ENCODE data around the gene RIN3.
"Not testable (repeated sequence)": the region's sequence is repeated elsewhere in the genome, so short reads cannot be mapped to it uniquely, and the experiment has no call there.

RIN3 gene

DNA sequence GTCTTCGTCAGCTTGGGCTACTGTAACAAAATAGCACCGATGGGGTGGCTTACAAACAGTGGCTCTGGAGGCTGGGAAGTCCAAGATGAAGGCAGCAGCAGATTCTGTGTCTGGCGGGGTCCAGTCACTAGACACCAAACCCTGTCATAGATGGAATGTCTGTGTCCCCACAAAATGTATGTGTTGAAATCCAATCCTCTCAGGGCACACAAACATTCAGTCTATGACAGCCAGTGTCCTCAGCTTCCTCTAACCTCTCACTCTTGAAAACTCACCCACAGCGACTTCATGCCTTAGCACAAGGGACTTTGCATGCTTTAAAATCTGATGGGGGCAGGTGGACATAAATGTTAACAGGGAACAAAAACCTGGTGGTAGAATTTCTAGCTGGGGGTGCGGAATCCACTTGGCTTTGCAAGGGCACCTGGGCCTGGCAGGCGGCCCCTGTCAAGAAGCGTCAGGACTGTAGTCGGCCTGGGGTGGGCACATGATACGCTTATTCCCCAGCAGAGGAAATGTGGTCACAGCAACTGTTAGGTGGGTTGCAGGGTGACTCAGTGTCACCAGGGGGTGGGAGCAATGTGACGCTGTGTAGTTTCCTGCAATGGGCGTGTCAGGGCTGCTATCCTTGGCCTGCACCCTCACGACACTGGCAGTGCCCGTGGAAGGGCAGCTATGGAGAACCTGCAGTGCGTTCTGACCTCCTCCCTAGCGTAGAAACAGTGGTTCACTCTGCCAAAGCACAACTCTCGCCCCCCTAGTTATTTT, 17.7 kb downstream of the RIN3 start:
- DNase-seq = peak; percentile 88

DNA sequence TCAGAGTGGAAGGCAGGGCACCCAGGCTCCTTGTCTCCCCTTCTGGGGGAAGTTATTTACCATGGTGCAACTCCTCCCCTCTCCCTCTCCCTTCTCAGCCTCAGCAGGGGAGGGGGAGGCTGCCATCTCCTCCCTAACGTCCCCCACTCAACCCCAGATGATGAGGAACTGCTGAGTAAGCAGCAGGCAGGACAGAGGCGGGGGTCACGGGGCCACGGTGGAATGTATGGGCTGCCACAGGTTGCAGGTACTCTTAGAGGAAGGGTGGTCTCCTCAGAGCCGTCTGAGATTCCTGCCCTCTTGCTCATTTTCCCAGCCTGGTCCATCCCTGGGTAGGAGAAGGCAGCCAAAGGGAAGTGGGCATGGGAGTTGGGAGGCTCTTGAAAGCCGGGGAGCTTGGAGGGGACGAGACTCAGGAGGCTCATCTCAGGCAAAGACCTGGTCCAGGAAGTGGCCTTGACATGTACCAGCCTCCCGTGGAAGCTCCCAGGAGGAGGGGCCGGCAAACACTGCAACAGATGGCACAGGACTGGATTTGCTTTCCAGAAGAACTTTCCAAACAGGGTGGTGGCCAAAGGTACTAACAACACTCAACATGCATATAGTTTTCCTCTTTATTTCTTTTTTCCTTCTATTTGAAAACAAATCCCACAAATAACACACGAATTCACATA, 19.0 kb downstream of the RIN3 start:
- no peak for DNase-seq

DNA sequence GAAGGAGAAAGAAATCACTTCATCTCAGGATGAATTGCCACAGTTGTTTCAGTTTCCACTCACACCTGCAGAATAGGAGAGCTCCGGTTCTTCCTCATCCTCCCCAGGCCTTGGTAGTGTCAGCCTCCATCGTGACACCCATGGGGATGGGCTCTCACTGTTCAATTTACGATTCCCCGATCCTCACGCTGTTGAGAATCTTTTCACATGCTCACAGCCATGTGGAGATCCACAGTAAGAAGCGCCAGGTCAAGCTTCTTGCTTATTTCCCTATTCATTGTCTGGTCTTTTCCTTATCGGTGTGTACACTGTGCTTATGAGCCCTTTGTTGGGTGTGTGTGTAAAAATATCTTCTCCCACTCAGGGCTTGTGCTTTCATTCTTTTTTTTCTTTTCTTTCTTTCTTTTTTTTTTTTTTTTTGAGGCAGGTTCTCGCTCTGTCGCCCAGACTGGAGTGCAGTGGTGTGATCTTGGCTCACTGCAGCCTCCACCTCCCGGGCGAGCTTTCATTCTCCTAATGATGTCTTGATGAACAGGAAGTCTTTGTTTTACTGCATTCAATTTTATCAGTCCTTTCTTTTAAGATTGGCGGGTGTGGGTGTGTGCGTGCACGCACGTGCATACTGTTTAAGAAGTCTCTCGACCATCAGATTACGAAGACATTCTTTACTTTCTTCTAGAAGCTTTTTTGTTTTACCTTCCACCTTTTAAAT, 21.5 kb downstream of the RIN3 start:
- DNase-seq = peak; percentile 54

DNA sequence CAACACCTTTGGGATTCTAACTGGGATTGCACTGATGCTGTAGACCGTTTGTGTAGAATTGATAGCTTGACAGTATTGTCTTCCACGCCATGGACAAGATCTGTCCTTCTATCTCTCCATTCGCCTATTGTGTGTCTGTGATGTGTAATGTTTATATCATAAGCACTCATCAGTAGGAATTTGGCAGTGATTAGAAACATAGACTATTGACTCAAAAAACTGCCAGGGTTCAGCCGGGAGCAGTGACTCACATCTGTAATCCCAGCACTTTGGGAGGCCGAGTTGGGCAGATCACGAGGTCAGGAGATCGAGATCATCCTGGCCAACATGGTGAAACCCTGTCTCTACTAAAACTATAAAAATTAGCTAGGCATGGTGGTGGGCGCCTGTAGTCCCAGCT, 22.6 kb downstream of the RIN3 start:
- not testable (repeated sequence) for DNase-seq

DNA sequence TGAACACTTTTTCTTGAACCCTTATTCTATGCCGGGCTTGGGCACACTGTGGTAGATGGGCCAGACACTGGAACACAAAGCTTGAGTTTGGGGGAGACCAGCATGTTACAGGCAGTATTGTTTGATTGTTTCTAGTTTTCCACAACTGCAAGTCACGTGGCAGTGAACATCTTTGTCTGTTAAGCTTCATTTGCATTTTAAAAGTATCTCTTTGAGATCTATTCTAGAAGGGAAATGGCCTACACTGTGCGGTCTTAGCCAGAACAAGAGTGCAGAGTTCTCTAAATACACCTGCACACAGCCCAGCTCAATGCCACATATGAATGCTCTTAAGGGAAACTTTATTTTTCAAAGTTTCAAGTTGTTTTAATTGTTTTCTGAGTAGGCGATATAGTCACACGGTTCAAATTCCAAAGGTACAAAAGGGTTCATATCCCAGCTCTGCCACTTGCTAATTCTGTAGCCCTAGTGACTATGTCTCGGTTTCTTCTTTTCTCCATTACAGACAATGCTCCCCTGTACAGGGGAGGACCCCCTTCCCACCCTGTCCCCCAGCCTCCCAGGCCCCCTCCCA, 24.9 kb downstream of the RIN3 start:
- no peak for DNase-seq

DNA sequence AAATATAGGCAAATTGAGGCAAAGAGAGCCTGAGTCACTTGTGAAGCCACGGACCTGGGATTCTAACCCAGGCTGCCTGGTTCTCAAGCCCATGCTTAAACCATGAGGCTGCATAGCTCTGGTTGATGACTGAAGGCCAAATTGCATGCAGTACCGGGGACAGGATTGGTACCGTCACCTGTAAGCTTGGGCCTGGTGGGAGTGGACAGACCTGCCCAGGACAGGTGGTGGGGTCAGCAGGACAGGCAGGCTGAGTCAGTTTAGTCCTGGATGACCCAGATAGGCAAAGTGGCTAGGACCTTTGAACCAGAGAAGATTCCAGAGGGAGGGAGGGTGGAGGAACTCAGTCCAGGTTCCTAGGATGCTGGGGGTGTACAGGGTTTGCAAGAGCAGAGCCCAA, 25.8 kb downstream of the RIN3 start:
- DNase-seq = no peak

DNA sequence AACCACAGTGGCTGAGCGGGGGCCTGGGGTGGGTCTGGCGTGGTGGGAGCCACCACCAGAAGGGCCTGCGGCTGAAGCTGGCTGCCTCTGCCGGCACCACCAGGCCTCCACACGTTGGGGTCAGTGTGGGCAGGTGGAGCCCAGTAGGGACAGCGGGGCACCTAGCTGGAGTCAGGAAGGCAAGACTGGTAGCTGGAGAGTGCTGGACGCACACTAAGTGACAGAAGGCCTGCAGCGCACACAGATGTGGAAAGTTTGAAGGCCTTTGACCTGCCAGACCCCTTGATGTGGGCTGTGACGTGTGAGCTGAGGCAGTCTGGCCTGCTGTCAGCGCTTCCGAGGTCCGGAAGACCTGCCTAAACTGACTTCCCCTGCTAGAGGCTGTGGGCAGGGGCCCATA, 26.3 kb downstream of the RIN3 start:
- no peak for DNase-seq

DNA sequence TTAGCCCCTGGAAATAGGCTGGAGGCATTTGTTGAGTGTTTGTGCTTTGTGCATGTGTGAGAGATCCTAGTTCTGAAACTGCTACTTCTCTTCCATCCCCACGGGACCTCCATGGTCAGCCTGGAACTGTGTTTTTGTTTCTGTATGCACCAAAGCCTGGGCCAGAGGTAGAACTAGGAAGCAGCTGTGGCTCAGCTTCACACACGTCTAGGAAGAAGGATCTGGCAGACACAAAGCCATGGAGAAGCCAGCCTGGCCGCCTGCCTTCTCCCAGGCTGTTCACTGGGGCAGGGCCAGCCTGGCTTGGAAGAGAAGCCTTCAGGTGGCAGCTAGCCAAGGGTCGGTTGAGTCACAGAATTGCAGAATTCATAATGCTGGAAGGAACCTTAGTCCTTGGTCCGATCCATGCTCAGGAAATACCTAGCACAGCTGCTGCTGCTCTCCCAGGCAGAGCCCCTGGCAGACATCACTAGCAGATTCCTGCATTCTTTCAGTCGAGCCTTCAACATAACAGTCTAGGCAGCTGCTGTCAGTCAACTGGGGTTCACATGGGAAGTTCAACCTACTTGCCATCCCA, 27.0 kb downstream of the RIN3 start:
- DNase-seq = no peak

DNA sequence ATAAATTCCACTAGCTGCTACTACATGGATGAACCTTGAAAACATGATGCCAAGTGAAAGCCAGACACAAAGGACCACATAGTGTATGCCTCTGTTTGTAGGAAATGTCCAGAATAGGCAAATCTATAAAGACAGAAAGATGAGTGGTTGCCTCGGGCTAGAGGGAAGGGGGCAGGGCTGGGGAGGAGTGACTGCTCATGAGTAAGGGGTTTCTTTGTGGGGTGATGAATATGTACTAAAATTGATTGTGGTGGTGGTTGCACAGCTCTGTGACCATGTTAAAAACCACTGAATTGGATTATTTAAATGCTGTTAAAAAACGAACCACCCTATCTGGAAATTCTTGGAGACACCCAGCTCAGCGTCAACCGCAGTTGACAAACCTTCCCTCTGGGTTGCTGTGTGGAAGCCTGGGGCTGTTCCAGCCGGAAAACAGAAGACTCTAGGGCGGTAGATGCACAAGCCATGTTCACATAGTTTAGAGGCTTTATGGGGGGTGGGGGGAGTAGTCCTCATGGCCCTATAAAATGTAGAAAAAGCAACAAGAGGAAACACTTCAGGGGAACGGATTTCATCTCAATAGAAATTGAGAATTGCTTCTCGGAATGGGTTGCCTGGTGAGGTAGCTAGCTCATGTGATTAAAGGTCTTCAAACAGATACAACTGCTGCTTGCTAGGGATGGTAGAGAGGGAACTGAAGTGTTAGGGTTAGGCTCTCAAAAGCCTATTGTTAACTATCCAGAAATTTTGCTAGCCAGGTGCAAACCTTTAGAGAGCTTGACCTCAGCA, 29.4 kb downstream of the RIN3 start:
- DNase-seq = no peak

DNA sequence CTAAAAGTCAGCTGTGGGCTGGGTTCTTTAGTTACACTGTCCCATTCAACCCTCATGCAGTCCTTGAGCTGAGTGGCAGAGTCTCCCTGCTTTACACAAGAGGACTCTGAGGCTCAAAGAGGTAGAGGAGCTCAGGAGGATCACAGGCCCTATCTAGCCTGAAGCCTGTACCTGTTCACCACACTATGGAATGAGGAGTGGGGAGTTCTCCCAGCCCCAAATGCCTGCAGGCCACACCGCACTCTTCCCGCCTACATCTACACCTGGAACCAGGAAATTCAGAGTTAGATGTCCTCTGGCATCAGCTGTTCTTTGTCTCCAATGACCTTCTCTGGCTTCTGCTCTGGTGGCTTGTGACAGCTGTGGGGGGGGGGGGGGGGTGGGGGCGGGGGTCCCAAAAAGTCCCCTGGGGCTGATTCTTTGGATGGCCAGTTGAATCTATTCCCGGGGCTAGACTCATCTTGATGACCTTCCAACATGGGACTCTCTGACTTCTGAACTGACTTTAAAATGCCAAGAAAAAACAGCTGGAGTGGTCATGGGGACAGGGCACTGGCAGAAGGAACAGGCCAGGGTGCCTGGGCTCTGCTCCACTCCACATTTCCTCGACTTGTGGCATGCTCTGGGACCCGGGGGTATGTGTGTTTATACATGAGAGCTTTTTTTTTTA, 30.6 kb downstream of the RIN3 start:
- no peak for DNase-seq

DNA sequence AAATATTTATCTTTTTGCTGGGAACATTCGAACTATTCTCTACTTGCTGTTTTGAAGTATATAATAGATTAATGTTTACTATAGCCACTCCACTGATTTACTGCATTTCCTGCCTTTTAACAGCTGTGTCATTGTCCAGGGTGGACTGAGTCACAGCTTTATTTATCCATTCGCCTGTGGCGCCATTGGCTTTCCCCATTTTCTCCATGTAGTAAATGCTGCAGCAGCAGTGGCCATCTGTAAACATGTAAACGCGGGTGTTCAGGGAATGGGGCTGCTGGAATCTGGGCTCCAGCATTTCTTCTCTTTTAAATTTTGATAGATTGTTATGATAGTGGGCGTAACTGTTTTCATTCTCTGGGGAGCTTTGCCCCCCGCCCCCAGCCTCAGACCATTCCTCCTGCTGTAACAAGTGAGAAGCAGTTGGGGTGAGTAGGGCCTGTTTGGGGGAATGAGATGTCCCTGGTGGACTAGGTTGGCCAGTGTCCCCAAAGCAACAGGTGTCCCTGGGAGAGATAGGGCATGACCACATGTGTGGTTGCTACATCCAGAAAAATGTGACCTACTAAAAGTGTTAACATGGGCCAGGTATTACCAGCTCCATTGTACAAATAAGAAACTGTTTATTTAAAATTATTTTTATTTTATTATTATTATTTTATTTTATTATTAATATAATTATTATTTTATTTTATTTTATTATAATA, 32.9 kb downstream of the RIN3 start:
- DNase-seq = no peak

DNA sequence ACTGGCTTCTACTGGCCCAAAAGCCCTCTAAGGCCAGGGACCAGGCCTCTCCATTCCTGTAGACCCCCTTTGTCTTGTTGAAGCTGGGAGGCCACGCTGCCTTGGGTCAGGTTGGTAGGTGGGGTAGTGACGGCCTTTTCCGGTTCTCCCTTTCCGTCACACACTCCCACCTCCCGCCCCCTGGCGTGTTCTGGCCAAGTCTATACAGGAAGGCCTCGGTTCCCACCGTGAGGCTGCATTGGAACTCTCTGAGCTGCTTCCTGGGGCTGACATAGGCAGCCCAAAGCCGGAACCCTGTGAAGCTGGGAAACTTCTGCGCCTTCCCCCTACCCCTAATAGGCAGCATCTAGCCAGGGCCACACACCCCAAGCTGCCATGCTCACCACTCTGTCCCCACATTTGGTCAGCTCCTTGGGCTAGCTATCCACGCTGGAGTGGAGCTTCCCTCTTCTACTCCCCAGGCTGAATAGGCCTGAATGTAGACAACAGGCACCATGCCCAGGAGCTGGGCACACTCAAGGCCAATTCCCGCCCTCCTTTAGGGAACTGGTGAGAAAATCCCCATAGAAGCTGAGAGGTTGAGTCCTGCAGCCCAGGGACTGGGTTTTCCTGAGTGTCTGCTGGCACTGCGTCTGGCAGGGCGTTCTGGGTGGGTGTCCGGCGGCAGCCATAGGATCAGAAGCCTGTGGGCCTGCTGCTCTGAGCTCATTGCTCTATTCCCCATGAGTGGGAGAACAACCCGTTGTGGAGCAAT, 35.7 kb downstream of the RIN3 start:
- no peak for DNase-seq

DNA sequence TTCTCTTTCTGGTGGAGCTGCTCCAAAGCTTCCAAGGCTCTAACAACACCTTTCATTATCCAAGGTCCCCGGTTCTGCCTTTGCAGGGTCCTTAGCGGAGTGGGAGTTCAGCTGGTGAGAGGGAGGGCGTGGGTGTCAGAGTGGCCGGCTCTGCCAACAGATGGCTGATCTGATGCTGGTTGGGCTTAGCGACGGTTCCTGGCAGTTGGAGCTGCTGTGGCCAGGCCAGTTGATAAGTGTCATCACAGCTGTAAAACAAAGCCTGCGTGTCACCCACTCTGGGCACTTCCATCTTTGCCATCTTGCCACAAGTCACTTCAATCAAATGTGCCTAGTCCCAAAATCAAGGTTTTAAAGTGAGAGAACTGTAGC, 36.3 kb downstream of the RIN3 start:
- no peak for DNase-seq

DNA sequence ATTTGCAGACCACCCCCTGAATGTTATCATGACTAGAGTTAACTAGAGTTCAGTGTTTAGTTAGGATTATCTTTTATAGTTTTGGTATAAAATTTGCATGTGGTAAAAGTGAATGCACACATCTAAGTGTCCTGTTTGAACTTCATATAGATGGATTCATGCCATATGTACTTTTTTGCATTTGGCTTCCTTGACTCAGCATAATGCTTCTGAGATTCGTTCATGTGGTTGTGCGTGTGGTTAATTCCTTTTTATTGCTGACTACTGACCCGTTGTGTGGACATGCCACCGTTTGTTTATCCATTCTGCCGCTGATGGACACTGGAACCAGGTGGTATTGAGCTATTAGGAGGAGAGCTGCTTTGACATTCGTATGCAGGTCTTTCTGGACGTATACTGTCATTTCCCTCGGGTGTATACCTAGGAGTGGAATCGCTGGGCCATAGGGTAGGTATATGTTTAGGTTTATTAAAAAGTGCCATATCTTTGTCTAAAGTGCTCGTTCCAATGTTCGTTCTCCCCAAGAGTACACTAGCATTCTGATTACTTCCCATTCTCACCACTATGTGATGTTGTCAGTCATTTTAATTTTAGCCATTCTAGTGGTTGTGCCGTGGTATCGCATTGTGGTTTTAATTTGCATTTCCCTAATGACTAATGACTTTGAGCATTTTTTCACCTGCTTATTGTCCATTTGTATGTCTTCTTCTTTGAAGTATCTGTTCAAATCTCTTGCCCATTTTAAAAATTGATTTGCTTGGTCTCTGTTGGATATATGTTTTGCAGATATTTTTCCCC, 37.7 kb downstream of the RIN3 start:
- no peak for DNase-seq

DNA sequence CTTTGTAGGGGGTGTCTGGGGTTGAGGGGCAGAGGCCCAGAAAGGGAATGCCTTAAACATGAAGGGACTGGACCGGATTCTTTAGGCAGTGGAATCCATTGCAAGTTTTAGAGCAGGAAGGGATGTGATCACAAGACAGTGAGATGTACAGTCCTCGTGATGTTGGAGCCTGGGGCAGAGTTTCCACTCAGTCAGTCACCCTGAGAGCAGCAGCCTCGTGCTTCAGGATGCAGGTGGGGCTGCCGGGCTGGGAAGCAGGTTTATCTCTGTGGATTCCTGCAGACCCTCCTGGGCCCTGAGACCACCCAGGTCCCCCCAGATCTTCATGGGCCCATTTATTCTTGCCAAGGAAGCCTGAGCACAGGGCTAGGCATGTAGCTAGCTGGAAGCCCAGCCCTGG, 38.5 kb downstream of the RIN3 start:
- DNase-seq = no peak

DNA sequence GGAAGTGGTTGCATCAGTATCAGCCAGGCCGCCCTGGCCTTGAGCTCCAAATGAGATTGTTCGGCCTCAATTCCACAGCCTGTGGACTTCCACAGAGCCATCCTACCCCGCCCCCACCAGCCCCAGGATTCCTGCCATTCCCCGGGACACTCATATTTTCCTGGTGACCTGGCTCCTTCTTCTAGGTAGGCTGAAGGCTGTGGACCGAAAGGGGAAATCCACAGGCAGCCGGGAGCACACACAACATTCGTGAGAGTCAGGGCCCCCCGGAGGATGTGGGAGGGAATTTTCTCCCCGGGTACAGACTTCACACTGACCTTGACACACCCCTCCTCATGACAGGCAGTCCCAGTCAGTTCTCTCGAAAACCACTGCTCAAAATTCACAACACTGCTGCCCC, 39.9 kb downstream of the RIN3 start:
- DNase-seq = no peak

DNA sequence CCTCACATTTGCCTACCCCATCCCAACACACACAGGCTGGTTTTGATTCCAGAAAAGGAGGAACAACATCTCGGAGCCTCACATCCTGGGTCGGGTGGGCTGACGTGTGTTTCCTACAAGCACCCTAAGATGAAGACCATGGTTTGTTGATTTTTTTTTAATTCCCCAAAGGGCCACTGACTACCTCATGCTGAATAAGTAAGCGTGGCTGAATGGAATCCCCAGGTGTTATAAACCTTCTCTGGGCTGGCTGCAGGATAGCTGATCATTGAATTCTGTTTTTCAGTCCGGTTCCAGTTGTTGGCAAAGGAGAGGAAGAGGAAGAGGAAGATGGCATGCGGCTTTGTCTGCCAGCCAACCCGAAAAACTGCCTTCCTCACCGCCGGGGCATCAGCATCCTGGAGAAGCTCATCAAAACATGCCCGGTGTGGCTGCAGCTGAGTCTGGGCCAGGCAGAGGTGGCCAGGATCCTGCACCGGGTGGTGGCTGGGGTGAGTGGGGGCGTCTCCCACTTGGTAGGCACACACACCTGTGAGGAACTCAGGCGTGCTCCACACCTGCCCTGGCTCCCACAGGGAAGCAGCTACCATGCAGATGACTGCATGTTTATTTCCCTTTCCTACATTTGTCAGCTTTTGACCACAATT, 42.0 kb downstream of the RIN3 start:
- DNase-seq = no peak

DNA sequence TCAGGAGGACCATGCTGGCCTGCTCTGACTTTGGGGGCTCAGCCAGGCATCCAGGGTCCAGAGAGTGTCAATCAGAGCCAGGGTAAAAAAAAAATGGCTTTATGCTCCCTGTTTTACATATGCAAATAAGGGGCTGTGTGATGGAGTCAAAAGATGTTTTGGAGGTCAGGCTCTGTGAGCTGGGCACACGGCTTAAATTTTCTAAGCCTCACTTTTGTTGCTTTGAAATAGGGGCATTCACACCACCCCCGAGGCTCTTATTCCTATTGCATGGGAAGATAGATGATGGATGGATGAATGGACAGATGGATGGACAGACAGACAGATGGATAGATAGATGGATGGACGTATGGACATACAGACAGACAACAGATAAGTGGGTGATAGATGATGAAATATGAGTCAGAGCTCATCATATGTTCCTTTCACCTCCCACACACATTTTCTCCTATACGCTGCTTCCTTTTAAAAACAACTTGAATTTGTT, 42.7 kb downstream of the RIN3 start:
- no peak for DNase-seq

All from activated CD8-positive, alpha-beta memory T cell treated with anti-CD3 and anti-CD28 coated beads, Interleukin-2, amount 50 U/mL, for 4 hours (primary cell).